Measurements from ENCODE around the gene MED27.

DNA sequence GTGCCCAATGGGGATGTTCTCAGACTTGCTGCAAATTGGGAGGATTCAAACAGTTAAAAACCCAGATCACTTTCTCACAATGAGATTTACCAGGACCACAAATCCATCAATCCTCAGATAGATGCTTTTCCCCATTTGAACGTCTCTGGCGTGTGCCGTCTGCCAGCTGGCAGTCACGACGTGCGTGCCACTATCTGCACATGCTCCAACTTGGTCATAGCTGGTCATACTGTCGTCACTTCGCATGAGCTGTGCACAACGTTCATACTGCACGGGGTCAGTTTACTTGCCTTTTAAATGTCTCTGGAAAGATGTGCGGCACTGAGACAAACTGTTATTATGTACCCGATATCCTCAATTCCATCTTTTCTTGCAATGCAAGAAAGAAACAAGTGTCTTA lies 221.5 kb downstream of the MED27 start:
- TF ChIP-seq, protein P1, sequence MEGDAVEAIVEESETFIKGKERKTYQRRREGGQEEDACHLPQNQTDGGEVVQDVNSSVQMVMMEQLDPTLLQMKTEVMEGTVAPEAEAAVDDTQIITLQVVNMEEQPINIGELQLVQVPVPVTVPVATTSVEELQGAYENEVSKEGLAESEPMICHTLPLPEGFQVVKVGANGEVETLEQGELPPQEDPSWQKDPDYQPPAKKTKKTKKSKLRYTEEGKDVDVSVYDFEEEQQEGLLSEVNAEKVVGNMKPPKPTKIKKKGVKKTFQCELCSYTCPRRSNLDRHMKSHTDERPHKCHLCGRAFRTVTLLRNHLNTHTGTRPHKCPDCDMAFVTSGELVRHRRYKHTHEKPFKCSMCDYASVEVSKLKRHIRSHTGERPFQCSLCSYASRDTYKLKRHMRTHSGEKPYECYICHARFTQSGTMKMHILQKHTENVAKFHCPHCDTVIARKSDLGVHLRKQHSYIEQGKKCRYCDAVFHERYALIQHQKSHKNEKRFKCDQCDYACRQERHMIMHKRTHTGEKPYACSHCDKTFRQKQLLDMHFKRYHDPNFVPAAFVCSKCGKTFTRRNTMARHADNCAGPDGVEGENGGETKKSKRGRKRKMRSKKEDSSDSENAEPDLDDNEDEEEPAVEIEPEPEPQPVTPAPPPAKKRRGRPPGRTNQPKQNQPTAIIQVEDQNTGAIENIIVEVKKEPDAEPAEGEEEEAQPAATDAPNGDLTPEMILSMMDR (conservative IDR thresholded peaks at IDR 0.05; ENCODE audit: low read depth, low read length), result no peak
- no peak for TF ChIP-seq EZH2phosphoT487 (IDR thresholded peaks at IDR 0.05; ENCODE audit: borderline replicate concordance, low read length)
